Eye (tissue), 1 donor: ENCODE results near the gene CUBN.
A peak's percentile ranks its signal among the peaks of the same experiment; 100 is the strongest.

Experiments
- DNase-seq: peaks from one replicate; pipeline ENCODE4 v3.0.0-alpha.2; 2015

CUBN gene

GRCh38 chr10:17066807-17067206 lies 62.8 kb downstream of the CUBN start:
- no peak for DNase-seq

- no peak for DNase-seq
Observed at GRCh38 chr10:17066000-17066399, 63.6 kb downstream of the CUBN start.

GRCh38 chr10:17065273-17065672 lies 64.3 kb downstream of the CUBN start:
- DNase-seq, result no peak

- DNase-seq, result no peak
Observed at GRCh38 chr10:17064435-17064834, 65.2 kb downstream of the CUBN start.

GRCh38 chr10:17062955-17063484 lies 66.6 kb downstream of the CUBN start:
- no peak for DNase-seq

GRCh38 chr10:17062493-17062892 lies 67.1 kb downstream of the CUBN start:
- peak; percentile 68 for DNase-seq

GRCh38 chr10:17062009-17062408 lies 67.6 kb downstream of the CUBN start:
- DNase-seq, result no peak

- no peak for DNase-seq
Observed at GRCh38 chr10:17061418-17061817, 68.2 kb downstream of the CUBN start.

GRCh38 chr10:17060289-17060688 lies 69.3 kb downstream of the CUBN start:
- no peak for DNase-seq

GRCh38 chr10:17059197-17059688 lies 70.4 kb downstream of the CUBN start:
- peak; percentile 79 for DNase-seq

GRCh38 chr10:17058093-17058492 lies 71.5 kb downstream of the CUBN start:
- no peak for DNase-seq

- DNase-seq, result peak; percentile 37
Observed at GRCh38 chr10:17056781-17057428, 72.7 kb downstream of the CUBN start.

GRCh38 chr10:17053513-17053912 lies 76.1 kb downstream of the CUBN start:
- no peak for DNase-seq

- no peak for DNase-seq
Observed at GRCh38 chr10:17053061-17053460, 76.5 kb downstream of the CUBN start.

- no peak for DNase-seq
Observed at GRCh38 chr10:17051851-17052250, 77.8 kb downstream of the CUBN start.

GRCh38 chr10:17049195-17049594 lies 80.4 kb downstream of the CUBN start:
- no peak for DNase-seq

- DNase-seq, result no peak
Observed at GRCh38 chr10:17047908-17048307, 81.7 kb downstream of the CUBN start.

GRCh38 chr10:17046989-17047388 lies 82.6 kb downstream of the CUBN start:
- no peak for DNase-seq

- DNase-seq, result no peak
Observed at GRCh38 chr10:17043586-17043985, 86.0 kb downstream of the CUBN start.

- DNase-seq, result no peak
Observed at GRCh38 chr10:17041626-17042520, 87.7 kb downstream of the CUBN start.

- peak; percentile 66 for DNase-seq
Observed at GRCh38 chr10:17038627-17039026, 91.0 kb downstream of the CUBN start.

GRCh38 chr10:17037910-17038309 lies 91.7 kb downstream of the CUBN start:
- no peak for DNase-seq

GRCh38 chr10:17035446-17035845 lies 94.2 kb downstream of the CUBN start:
- no peak for DNase-seq
